Activated T-helper 1 cell treated with anti-CD3 and anti-CD28 coated beads, Interleukin-2, amount 50 U/mL, for 16 hours (primary cell): ENCODE measurements around the gene LILRA6.
"Not testable (repeated sequence)": the region's sequence is repeated elsewhere in the genome, so short reads cannot be mapped to it uniquely, and the experiment has no call there.

Experiments
- DNase-seq, 2 donors: peaks; one replicate each; pipeline ENCODE4 v3.0.0-alpha.2; 2020; ENCODE audit warnings: low read depth in 1 of 2, low spot score in 1 of 2

The LILRA6 gene

GRCh38 chr19:54207983-54208783 is 34.4 kb downstream of the LILRA6 start:
- DNase-seq, result no peak

DNA sequence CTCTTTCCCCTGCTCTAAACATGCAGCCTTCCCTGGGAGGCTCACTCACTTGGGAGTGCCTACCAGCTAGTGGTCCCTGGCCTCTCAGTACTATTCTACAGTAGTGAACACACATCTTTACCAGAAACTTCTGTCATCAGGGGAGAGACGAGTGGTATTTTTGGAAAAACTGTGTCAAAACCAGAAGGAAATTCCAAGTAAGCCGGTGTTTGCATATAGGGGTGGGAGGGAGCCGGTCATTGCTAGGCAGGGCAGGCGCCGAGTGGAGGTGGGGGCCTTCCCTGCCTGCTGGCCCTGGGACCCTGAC is 35.0 kb downstream of the LILRA6 start:
- no peak for DNase-seq

- DNase-seq, result not testable (repeated sequence)
These were observed 35.4 kb downstream of the LILRA6 start for GRCh38 chr19:54207193-54207592.

DNA sequence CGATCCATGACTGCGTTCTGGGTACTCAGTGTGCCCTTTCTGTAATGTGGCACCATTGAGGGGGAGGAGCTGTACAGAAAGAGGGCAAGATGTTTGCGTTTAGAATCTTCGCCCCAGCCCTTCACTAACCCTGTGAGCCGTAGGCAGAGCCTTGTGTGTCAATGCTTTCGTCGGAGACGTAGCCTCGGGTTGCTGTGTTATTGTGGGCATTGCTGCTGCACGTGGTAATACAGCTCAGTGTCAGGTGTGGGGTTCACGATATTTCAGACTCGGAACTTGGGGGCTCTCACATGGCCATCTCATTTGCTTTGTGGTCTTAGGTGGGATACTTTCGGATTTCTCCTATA is 35.8 kb downstream of the LILRA6 start:
- no peak for DNase-seq

GRCh38 chr19:54206030-54206830 is 36.4 kb downstream of the LILRA6 start:
- no peak for DNase-seq

GRCh38 chr19:54204767-54205468 is 37.7 kb downstream of the LILRA6 start:
- no peak for DNase-seq

GRCh38 chr19:54203151-54203611 is 39.4 kb downstream of the LILRA6 start:
- no peak for DNase-seq

DNA sequence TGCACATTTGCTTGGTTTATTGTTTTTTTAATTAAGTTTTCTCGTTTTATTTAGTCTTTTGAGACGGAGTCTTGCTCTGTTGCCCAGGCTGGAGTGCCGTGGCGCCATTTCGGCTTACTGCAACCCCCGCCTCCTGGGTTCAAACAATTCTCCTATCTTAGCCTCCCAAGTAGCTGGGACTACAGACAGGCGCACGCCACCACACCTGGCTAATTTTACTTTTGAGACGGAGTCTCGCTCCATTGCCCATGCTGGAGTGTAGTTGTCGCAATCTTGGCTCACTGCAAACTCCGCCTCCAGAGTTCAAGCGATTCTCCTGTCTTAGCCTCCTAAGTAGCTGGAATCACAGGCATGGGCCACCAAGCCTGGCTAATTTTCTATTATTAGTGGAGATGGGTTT is 40.6 kb downstream of the LILRA6 start:
- DNase-seq, result no peak

- no peak for DNase-seq
These were observed 41.4 kb downstream of the LILRA6 start for GRCh38 chr19:54201172-54201701.

DNA sequence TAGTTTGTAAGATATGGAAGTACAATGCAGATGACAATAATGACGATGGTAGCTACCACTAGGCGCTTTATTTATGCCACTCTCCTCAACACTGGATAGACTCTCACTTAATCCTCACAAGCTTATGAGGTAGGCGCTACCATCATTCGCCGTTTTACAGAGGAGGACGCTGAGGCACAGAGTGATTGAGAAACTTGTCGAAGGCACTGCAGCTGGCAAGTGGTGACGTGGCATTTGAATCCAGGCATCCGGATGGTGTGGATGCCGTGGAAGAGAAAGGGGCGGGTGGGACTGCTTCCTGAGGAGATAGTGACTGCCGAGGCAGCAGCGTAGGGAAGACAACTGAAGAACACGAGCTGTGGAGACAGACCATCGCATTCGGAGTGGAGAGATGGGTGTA is 43.2 kb downstream of the LILRA6 start:
- no peak for DNase-seq

GRCh38 chr19:54197121-54197520 is 45.5 kb downstream of the LILRA6 start:
- no peak for DNase-seq

GRCh38 chr19:54196536-54196935 is 46.1 kb downstream of the LILRA6 start:
- DNase-seq, result no peak

GRCh38 chr19:54194463-54194862 is 48.1 kb downstream of the LILRA6 start:
- not testable (repeated sequence) for DNase-seq

DNA sequence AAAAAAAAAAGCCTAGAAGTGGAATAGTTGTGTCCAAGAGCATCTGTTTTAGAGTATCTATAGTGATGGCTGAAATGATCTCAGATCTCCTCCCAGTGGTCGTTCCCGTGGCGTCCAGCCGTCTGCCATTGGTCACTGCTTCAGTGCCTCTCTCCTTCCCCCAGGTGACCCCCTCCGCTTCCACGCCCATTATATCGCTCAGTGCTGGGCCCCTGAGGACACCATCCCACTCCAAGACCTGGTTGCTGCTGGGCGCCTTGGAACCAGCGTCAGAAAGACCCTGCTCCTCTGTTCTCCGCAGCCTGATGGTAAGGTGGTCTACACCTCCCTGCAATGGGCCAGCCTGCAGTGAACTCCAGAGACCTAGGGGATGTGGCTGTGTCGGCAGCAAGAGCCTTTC is 49.6 kb downstream of the LILRA6 start:
- DNase-seq, result no peak

DNA sequence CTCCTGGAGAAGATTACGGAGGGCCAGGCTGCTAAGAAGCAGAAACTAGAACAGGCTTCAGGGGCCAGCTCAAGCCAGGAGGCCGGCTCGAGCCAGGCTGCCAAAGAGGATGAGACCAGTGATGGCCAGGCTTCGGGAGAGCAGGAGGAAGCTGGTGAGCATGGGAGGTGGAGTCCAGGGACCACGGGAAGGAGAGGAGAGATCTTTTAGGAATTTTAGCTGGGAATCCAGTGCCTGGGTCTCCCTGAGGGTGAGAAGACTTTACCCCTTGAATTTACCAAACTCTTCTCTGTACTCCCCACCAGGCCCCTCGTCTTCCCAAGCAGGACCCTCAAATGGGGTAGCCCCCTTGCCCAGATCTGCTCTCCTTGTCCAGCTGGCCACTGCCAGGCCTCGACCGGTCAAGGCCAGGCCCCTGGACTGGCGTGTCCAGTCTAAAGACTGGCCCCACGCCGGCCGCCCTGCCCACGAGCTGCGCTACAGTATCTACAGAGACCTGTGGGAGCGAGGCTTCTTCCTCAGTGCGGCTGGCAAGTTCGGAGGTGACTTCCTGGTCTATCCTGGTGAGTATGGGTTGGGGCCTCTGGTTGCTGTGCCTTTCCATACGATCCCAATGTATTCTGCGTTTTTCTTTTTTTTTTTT is 50.7 kb downstream of the LILRA6 start:
- no peak for DNase-seq

DNA sequence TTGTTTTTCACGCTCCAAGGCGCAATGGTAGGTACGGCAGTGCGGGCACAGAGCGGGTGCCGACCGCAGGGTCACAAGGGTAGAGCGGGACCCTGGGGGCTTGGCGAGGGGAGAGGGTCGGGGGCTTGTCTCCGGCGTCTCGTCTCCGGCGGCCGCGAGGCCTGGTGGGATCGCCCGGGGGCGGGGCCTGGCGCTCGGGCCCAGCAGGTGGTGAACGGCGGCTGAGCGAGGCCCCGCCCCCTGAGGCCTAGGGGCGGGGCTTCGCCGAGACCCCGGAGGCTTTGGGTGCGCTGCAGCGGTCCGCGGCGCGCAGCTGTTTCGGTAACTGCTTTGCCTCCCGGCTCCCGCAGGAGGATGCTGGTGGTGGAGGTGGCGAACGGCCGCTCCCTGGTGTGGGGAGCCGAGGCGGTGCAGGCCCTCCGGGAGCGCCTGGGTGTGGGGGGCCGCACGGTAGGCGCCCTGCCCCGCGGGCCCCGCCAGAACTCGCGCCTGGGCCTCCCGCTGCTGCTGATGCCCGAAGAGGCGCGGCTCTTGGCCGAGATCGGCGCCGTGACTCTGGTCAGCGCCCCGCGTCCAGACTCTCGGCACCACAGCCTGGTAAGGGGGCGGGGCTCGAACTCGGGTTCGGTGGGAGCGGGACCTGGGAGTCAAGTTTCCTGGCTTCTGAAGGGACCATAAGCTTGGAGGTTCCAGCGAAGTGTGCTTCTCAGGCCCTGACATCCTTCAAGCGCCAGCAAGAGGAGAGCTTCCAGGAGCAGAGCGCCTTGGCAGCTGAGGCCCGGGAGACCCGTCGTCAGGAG is 51.4 kb downstream of the LILRA6 start, which contains the start of gene TSEN34:
TSEN34 (plus strand) TSS at position 298 of the 800 bp plus-strand sequence; CDS start at position 355, 57 bp downstream.
- peak; percentile 66 to 79 for DNase-seq

DNA sequence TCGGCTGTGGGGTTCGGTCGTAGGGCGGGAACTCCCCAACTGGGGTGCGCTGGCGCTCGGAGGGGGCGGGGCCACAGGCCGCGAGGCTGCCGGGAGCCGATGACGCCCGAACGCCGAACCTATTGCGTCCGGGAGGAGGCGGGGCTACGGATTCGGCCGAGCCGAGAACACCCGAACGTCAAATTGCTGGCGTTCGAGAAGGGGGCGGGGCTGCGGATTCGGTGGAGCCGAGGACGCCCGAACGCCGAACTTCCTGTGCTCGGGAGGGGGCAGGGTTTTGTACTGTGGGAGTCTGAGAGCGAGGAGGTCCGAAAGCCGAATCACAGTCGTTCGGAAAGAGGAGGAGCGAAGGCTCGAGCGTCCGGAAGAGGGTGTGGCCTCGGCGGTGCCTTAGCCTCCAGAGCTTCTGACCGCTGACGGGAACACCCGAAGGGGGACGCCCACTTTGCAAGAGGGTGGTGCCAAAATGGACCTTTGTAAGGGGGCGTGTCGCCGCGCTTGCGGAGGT is 52.0 kb downstream of the LILRA6 start:
- peak; percentile 99 to 100 for DNase-seq

DNA sequence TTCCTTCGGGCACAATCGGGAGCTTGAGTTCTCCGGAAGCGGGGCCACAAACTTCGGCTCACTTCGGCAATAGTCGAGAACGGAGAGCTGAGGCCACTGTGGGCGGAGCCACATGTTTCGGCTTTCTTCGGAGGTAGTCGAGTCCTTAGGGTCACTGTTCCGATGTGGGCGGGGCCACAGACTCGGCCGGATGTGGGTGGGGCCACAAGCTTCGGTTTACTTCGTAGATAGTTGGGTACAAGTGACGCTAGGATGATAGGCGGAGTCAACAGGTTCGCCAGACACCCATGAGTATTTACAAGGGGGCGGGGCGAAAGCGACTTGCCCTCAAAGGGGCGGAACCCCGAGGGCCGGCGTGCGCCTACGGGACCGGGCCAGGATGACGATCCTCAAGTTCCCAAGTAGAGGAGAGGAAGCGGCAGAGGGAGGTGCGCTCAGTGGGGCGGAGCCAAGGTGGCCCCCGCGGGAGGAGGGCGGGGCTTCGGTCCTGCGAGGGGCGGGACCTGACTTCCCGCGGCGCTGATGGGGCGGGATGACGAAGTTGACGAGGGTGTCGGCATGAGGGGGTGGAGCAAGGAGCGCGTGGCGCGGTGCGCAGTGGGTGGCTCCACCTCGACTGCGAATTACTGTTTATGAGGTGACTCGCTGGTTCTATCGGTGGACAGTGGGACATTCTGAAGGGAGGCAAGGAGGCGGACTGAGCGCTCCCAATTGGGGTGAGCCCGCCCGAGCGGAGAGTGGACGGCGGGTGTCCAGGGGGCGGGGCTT is 52.7 kb downstream of the LILRA6 start:
- peak; percentile 100 for DNase-seq

GRCh38 chr19:54189145-54189734 is 53.4 kb downstream of the LILRA6 start, which contains the start of gene MBOAT7:
MBOAT7 (minus strand) TSS chr19:54189580; CDS start chr19:54188508, 1,072 bp downstream.
- peak in 1 of 2 donors; percentile 58 for DNase-seq
